ENCODE results near the gene MGMT. TPM values are rescaled to one million over a fixed set of nuclear protein-coding genes. Genes with fewer than 3 reads are reported as not detected.

The MGMT gene
- total and polyA plus RNA-seq, 4 donors = 9.9 to 39.6 (median 23.2) TPM

GRCh38 chr10:129760416-129760815 is 293.4 kb downstream of the MGMT start:
- Histone ChIP-seq H3K27me3 (ENCODE audit: control insufficient read depth in 3 of 3, insufficient read depth in 3 of 3, low read length in 2 of 3) (no peaks in the 10 kb centered on the region), H3K9me3 (ENCODE audit: control insufficient read depth in 4 of 4, insufficient read depth in 3 of 4, low read length in 3 of 4) (no peaks in the 10 kb centered on the region), H3K4me1 (ENCODE audit: control insufficient read depth in 5 of 5, insufficient read depth in 5 of 5, low read length in 5 of 5) (no peaks in the 10 kb centered on the region), H3K27ac (ENCODE audit: low read depth in 1 of 2, low read length in 1 of 2) (no peak overlapping the region), H3K36me3 (ENCODE audit: control insufficient read depth in 4 of 4, insufficient read depth in 4 of 4, low read length in 4 of 4) (peaks cover 0 to 13% (median 2%) of the 10 kb centered on the region in 4 donors), H3K9ac (ENCODE audit: insufficient read depth in 1 of 2, low read length in 2 of 2) (no peak overlapping the region), H3K4me3 (no peak overlapping the region)
- DNase-seq (no peak), ATAC-seq (ENCODE audit: insufficient read depth, low FRiP score) (no peak)
- no peak for TF ChIP-seq CTCF (IDR thresholded peaks at IDR 0.05; ENCODE audit: control extremely low read depth, extremely low read depth)
- 95 to 96% methylated on average over 7 of the region's 7 CpGs for WGBS, 2 donors

- Histone ChIP-seq H3K4me1 (ENCODE audit: control insufficient read depth in 5 of 5, insufficient read depth in 5 of 5, low read length in 5 of 5) (no peaks in the 10 kb centered on the region), H3K27ac (ENCODE audit: low read depth in 1 of 2, low read length in 1 of 2) (no peak overlapping the region), H3K9me3 (ENCODE audit: control insufficient read depth in 4 of 4, insufficient read depth in 3 of 4, low read length in 3 of 4) (peaks cover 0 to 2% (median 0%) of the 10 kb centered on the region in 4 donors), H3K27me3 (ENCODE audit: control insufficient read depth in 3 of 3, insufficient read depth in 3 of 3, low read length in 2 of 3) (no peaks in the 10 kb centered on the region), H3K36me3 (ENCODE audit: control insufficient read depth in 4 of 4, insufficient read depth in 4 of 4, low read length in 4 of 4) (peaks cover 0 to 13% (median 2%) of the 10 kb centered on the region in 4 donors), H3K9ac (ENCODE audit: insufficient read depth in 1 of 2, low read length in 2 of 2) (no peak overlapping the region), H3K4me3 (no peak overlapping the region)
- 95 to 97% methylated on average over 24 of the region's 24 CpGs for WGBS, 2 donors
- no peak for ATAC-seq (ENCODE audit: insufficient read depth, low FRiP score)
- TF ChIP-seq CTCF (IDR thresholded peaks at IDR 0.05; ENCODE audit: control extremely low read depth, extremely low read depth) = no peak
- no peak for DNase-seq
Measured at GRCh38 chr10:129761197-129761972, 294.3 kb downstream of the MGMT start.

GRCh38 chr10:129761981-129762956 is 295.2 kb downstream of the MGMT start:
- no peak for TF ChIP-seq CTCF (IDR thresholded peaks at IDR 0.05; ENCODE audit: control extremely low read depth, extremely low read depth)
- 91 to 92% methylated on average over 25 of the region's 25 CpGs for WGBS, 2 donors
- no peak overlapping the region for H3K4me3 ChIP-seq
- DNase-seq (no peak), ATAC-seq (ENCODE audit: insufficient read depth, low FRiP score) (no peak)
- H3K36me3 ChIP-seq (ENCODE audit: control insufficient read depth in 4 of 4, insufficient read depth in 4 of 4, low read length in 4 of 4) = peaks cover 0 to 15% (median 2%) of the 10 kb centered on the region in 4 donors
- no peaks in the 10 kb centered on the region for H3K4me1 ChIP-seq (ENCODE audit: control insufficient read depth in 5 of 5, insufficient read depth in 5 of 5, low read length in 5 of 5)
- H3K27me3 ChIP-seq (ENCODE audit: control insufficient read depth in 3 of 3, insufficient read depth in 3 of 3, low read length in 2 of 3) = no peaks in the 10 kb centered on the region
- peaks cover 0 to 2% (median 0%) of the 10 kb centered on the region in 4 donors for H3K9me3 ChIP-seq (ENCODE audit: control insufficient read depth in 4 of 4, insufficient read depth in 3 of 4, low read length in 3 of 4)
- H3K27ac ChIP-seq (ENCODE audit: low read depth in 1 of 2, low read length in 1 of 2) = no peak overlapping the region
- H3K9ac ChIP-seq (ENCODE audit: insufficient read depth in 1 of 2, low read length in 2 of 2) = no peak overlapping the region
